Smooth muscle cell (in vitro differentiated cells): Measurements from ENCODE around the gene GPR171. TPM values are rescaled to one million over a fixed set of nuclear protein-coding genes. Genes with fewer than 3 reads are reported as not detected.

Experiments
- DNase-seq: peaks from one replicate; lab custom pipeline; 2025; ENCODE audit not compliant: unreplicated experiment; lab: John Stamatoyannopoulos, UW
- H2AFZ ChIP-seq: fragments of 200-600 bp; sonication (generic); 2 replicates; pipeline ENCODE4 v1.6.0; 2016; ENCODE audit warnings: antibody characterized with exemption, low read depth, mild to moderate bottlenecking
- H3F3A ChIP-seq: fragments of 200-600 bp; sonication (generic); 2 replicates; pipeline ENCODE4 v1.6.0; 2017; ENCODE audit warnings: antibody characterized with exemption, low read depth
- H3K27ac ChIP-seq: fragments of 200-600 bp; sonication (generic); 2 replicates; pipeline ENCODE4 v1.5.1; 2016; ENCODE audit warnings: low read depth, mild to moderate bottlenecking
- H3K27me3 ChIP-seq: fragments of 200-600 bp; sonication (generic); 2 replicates; pipeline ENCODE4 v1.6.1; 2016; ENCODE audit warnings: low read depth, mild to moderate bottlenecking
- H3K36me3 ChIP-seq: fragments of 200-600 bp; sonication (generic); 2 replicates; pipeline ENCODE4 v1.5.1; 2016; ENCODE audit warnings: low read depth
- H3K4me1 ChIP-seq: fragments of 200-600 bp; sonication (generic); 2 replicates; pipeline ENCODE4 v1.5.1; 2016; ENCODE audit warnings: low read depth
- H3K4me2 ChIP-seq: fragments of 200-600 bp; sonication (generic); 2 replicates; pipeline ENCODE4 v1.6.0; 2016; ENCODE audit warnings: mild to moderate bottlenecking
- H3K4me3 ChIP-seq: fragments of 200-600 bp; sonication (generic); 2 replicates; pipeline ENCODE4 v1.5.1; 2016; ENCODE audit warnings: mild to moderate bottlenecking
- H3K79me2 ChIP-seq: fragments of 200-600 bp; sonication (generic); 2 replicates; pipeline ENCODE4 v1.6.0; 2016; ENCODE audit warnings: low read depth, mild to moderate bottlenecking
- H3K9ac ChIP-seq: fragments of 200-600 bp; sonication (generic); 2 replicates; pipeline ENCODE4 v1.6.0; 2016; ENCODE audit warnings: low read depth
- H3K9me3 ChIP-seq: fragments of 200-600 bp; sonication (generic); replicated peaks from 2 replicates; pipeline ENCODE4 v1.5.1; 2016; ENCODE audit warnings: low read depth
- H4K20me1 ChIP-seq: fragments of 200-600 bp; sonication (generic); 2 replicates; pipeline ENCODE4 v1.6.0; 2016; ENCODE audit warnings: low read depth
- CTCF ChIP-seq: fragments of 200-600 bp; sonication (generic); IDR thresholded peaks from 2 replicates; pipeline ENCODE4 v1.5.1; 2017; ENCODE audit warnings: borderline replicate concordance, mild to moderate bottlenecking, antibody characterized with exemption; ENCODE audit not compliant: insufficient read depth, poor library complexity, severe bottlenecking
- whole genome bisulfite sequencing: methylation state at CpG from one replicate; pipeline ENCODE4 v1.1.7; 2016; ENCODE audit warnings: low lambda C conversion rate; 5-methylcytosine and 5-hydroxymethylcytosine counted together
- polyA plus RNA-seq: library from polyadenylated mRNA; unstranded; fragments of >200 nt; fragmentation: Nextera tagmentation; extraction: Ambion mirVana; gene quantifications from 2 replicates; pipeline ENCODE4 v1.2.1, GENCODE V29; 2016
- total RNA-seq: library from RNA; depleted of rRNA; stranded (reverse); fragments of >200 nt; gene quantifications from 2 replicates; pipeline ENCODE4 v1.2.3, GENCODE V29; 2014

The GPR171 gene
- total and polyA plus RNA-seq, 2 experiments from 2014 or later = 4.2 TPM; not detected in 1

- Histone ChIP-seq H3K27ac (no peak overlapping the region), H3K36me3 (no peaks in the 10 kb centered on the region), H3K4me2 (no peak overlapping the region), H3K4me3 (no peak overlapping the region), H3K4me1 (no peaks in the 10 kb centered on the region), H3K9me3 (no peaks in the 10 kb centered on the region), H4K20me1 (no peaks in the 10 kb centered on the region), H3K79me2 (no peaks in the 10 kb centered on the region), H2AFZ (no peak overlapping the region), H3K9ac (no peak overlapping the region), H3F3A (no peaks in the 10 kb centered on the region), H3K27me3 (no peaks in the 10 kb centered on the region)
- no peak for DNase-seq
- 94% methylated on average over 2 of the region's 2 CpGs for WGBS
- TF ChIP-seq CTCF = no peak
Observed at GRCh38 chr3:151200586-151200985, 2.4 kb downstream of the GPR171 start.

GRCh38 chr3:151199554-151200438 lies 3.2 kb downstream of the GPR171 start:
- H3K4me1 ChIP-seq = no peaks in the 10 kb centered on the region
- H3K9ac ChIP-seq = no peak overlapping the region
- no peaks in the 10 kb centered on the region for H3K27me3 ChIP-seq
- H3K36me3 ChIP-seq = no peaks in the 10 kb centered on the region
- no peaks in the 10 kb centered on the region for H3K79me2 ChIP-seq
- no peak for DNase-seq
- H3F3A ChIP-seq = no peaks in the 10 kb centered on the region
- no peaks in the 10 kb centered on the region for H4K20me1 ChIP-seq
- 57% methylated on average over 4 of the region's 4 CpGs for WGBS
- TF ChIP-seq CTCF = no peak
- no peak overlapping the region for H3K4me3 ChIP-seq
- no peak overlapping the region for H3K4me2 ChIP-seq
- H3K9me3 ChIP-seq = no peaks in the 10 kb centered on the region
- no peak overlapping the region for H3K27ac ChIP-seq
- H2AFZ ChIP-seq = no peak overlapping the region

- Histone ChIP-seq H3K4me1 (no peaks in the 10 kb centered on the region), H3K79me2 (no peaks in the 10 kb centered on the region), H3K9ac (no peak overlapping the region), H3K27ac (peak overlapping the region; percentile 63), H3K4me2 (peak overlapping the region; percentile 51), H4K20me1 (no peaks in the 10 kb centered on the region), H3K9me3 (no peaks in the 10 kb centered on the region), H3K36me3 (no peaks in the 10 kb centered on the region), H3K4me3 (no peak overlapping the region), H2AFZ (no peak overlapping the region), H3K27me3 (no peaks in the 10 kb centered on the region), H3F3A (no peaks in the 10 kb centered on the region)
- no peak for DNase-seq
- 99% methylated on average over 5 of the region's 5 CpGs for WGBS
- no peak for TF ChIP-seq CTCF
Observed at GRCh38 chr3:151198849-151199248, 4.2 kb downstream of the GPR171 start.
